HUES48 (cell line): ENCODE data around the gene ACAP2.
"Not testable (repeated sequence)": the region's sequence is repeated elsewhere in the genome, so short reads cannot be mapped to it uniquely, and the experiment has no call there.

ENCODE experiments used
- H3K27ac ChIP-seq: one replicate; pipeline ENCODE4 v1.7.0; 2013; ENCODE audit warnings: low read depth, low read length, inconsistent platforms
- H3K27me3 ChIP-seq: 2 replicates; pipeline ENCODE4 v1.6.1; 2013; ENCODE audit warnings: mild to moderate bottlenecking, low read length; ENCODE audit not compliant: control insufficient read depth, insufficient read depth
- H3K36me3 ChIP-seq: 2 replicates; pipeline ENCODE4 v1.6.1; 2013; ENCODE audit warnings: low read length; ENCODE audit not compliant: control insufficient read depth, insufficient read depth
- H3K4me1 ChIP-seq: 2 replicates; pipeline ENCODE4 v1.6.1; 2013; ENCODE audit warnings: mild to moderate bottlenecking, low read length; ENCODE audit not compliant: control insufficient read depth, insufficient read depth
- H3K4me3 ChIP-seq: 2 replicates; pipeline ENCODE4 v1.5.1; 2013; ENCODE audit warnings: mild to moderate bottlenecking, low read depth, low read length
- H3K9ac ChIP-seq: 2 replicates; pipeline ENCODE4 v1.6.1; 2013; ENCODE audit warnings: mild to moderate bottlenecking, low read depth, low read length, moderate library complexity
- H3K9me3 ChIP-seq: 2 replicates; pipeline ENCODE4 v1.6.1; 2013; ENCODE audit warnings: low read length; ENCODE audit not compliant: control insufficient read depth, insufficient read depth

Gene ACAP2

GRCh38 chr3:195290643-195291042 is 152.2 kb downstream of the ACAP2 start:
- H3K27me3 ChIP-seq, H3K4me3 ChIP-seq, H3K27ac ChIP-seq, H3K4me1 ChIP-seq, H3K9ac ChIP-seq, H3K9me3 ChIP-seq: not testable (repeated sequence)
- peaks cover 59% of the 10 kb centered on the region for H3K36me3 ChIP-seq

- Histone ChIP-seq H3K27me3 (no peaks in the 10 kb centered on the region), H3K27ac (no peak overlapping the region), H3K9me3 (no peaks in the 10 kb centered on the region), H3K36me3 (peaks cover 49% of the 10 kb centered on the region), H3K9ac (no peak overlapping the region), H3K4me3 (no peak overlapping the region), H3K4me1 (no peaks in the 10 kb centered on the region)
These were observed 156.5 kb downstream of the ACAP2 start for GRCh38 chr3:195286115-195286872.

- Histone ChIP-seq H3K4me1 (no peaks in the 10 kb centered on the region), H3K4me3 (no peak overlapping the region), H3K36me3 (peaks cover 42% of the 10 kb centered on the region), H3K9me3 (no peaks in the 10 kb centered on the region), H3K27ac (no peak overlapping the region), H3K9ac (no peak overlapping the region), H3K27me3 (no peaks in the 10 kb centered on the region)
These were observed 157.4 kb downstream of the ACAP2 start for GRCh38 chr3:195285372-195285771.

GRCh38 chr3:195284842-195285241 is 158.0 kb downstream of the ACAP2 start:
- no peak overlapping the region for H3K4me3 ChIP-seq
- H3K36me3 ChIP-seq: peaks cover 38% of the 10 kb centered on the region
- no peaks in the 10 kb centered on the region for H3K27me3 ChIP-seq
- H3K4me1 ChIP-seq: no peaks in the 10 kb centered on the region
- H3K27ac ChIP-seq: no peak overlapping the region
- H3K9me3 ChIP-seq: no peaks in the 10 kb centered on the region
- no peak overlapping the region for H3K9ac ChIP-seq

GRCh38 chr3:195282961-195283360 is 159.9 kb downstream of the ACAP2 start:
- H3K9me3 ChIP-seq: no peaks in the 10 kb centered on the region
- no peak overlapping the region for H3K9ac ChIP-seq
- no peaks in the 10 kb centered on the region for H3K27me3 ChIP-seq
- peaks cover 34% of the 10 kb centered on the region for H3K36me3 ChIP-seq
- H3K4me3 ChIP-seq: no peak overlapping the region
- no peak overlapping the region for H3K27ac ChIP-seq
- no peaks in the 10 kb centered on the region for H3K4me1 ChIP-seq

GRCh38 chr3:195274259-195274966 is 168.4 kb downstream of the ACAP2 start:
- H3K9ac ChIP-seq: no peak overlapping the region
- peaks cover 10% of the 10 kb centered on the region for H3K4me1 ChIP-seq
- no peak overlapping the region for H3K27ac ChIP-seq
- H3K36me3 ChIP-seq: 0 out of 2 replicates have a peak, but pooled peaks cover 10% of the 10 kb centered on the region
- H3K9me3 ChIP-seq: no peaks in the 10 kb centered on the region
- H3K27me3 ChIP-seq: no peaks in the 10 kb centered on the region
- H3K4me3 ChIP-seq: no peak overlapping the region

- Histone ChIP-seq H3K27ac (peak overlapping the region; percentile 96), H3K27me3 (no peaks in the 10 kb centered on the region), H3K4me1 (peaks cover 16% of the 10 kb centered on the region), H3K36me3 (peaks cover 21% of the 10 kb centered on the region; the same call in 1 of the 2 replicates), H3K9me3 (no peaks in the 10 kb centered on the region), H3K4me3 (peak overlapping the region; percentile 97), H3K9ac (peak overlapping the region; percentile 92)
These were observed 171.2 kb downstream of the ACAP2 start for GRCh38 chr3:195271410-195272243.

- H3K9ac ChIP-seq: peak within 1 kb of the TSS; percentile 92
- H3K4me3 ChIP-seq: peak within 1 kb of the TSS; percentile 97
- H3K27ac ChIP-seq: peak within 1 kb of the TSS; percentile 96
- no peaks in the 10 kb centered on the region for H3K9me3 ChIP-seq
- peaks cover 16% of the 10 kb centered on the region for H3K4me1 ChIP-seq
- H3K36me3 ChIP-seq: peaks cover 29% of the 10 kb centered on the region
- no peaks in the 10 kb centered on the region for H3K27me3 ChIP-seq
These were observed 171.9 kb downstream of the ACAP2 start, which contains the start of gene XXYLT1 for GRCh38 chr3:195270817-195271409. XXYLT1 (minus strand) TSS chr3:195271159; CDS start chr3:195271058, 101 bp downstream.

GRCh38 chr3:195270079-195270816 is 172.6 kb downstream of the ACAP2 start:
- Histone ChIP-seq H3K27me3 (no peaks in the 10 kb centered on the region), H3K9ac (peak overlapping the region; percentile 91), H3K27ac (peak overlapping the region; percentile 96), H3K4me3 (peak overlapping the region; percentile 97), H3K9me3 (no peaks in the 10 kb centered on the region), H3K36me3 (peaks cover 34% of the 10 kb centered on the region), H3K4me1 (peaks cover 16% of the 10 kb centered on the region)
